GM18517 (cell line): ENCODE measurements around the gene SLC25A36.
A peak's percentile ranks its signal among the peaks of the same experiment; 100 is the strongest.
"Not testable (repeated sequence)": the region's sequence is repeated elsewhere in the genome, so short reads cannot be mapped to it uniquely, and the experiment has no call there.

ENCODE experiments used
- ATAC-seq: cut with Tn5 transposase; IDR thresholded peaks from one replicate; pipeline ENCODE4 v1.9.1; 2021; ENCODE audit warnings: mild to moderate bottlenecking, moderate library complexity; ENCODE audit not compliant: unreplicated experiment

SLC25A36 gene

DNA sequence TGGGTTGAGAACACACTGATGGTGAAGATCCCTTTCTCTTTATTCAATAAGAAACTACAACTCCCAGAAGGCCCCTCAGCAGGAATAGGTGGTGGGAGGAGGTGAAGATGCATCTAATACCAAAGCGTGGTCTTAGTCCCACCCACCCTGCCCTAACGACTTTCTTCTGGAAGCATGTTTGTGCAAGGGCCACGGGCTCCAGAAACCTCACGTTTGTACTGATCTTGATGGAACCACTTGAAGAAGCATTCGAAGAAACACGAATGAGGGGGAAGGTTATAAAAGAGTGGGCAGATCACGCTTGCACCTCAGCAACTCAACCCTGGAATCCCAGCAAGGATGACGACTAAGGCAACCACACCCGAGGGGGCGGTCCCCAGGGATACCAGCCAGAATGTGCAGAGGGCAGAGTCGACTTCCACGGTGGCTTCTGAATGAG is 10.6 kb upstream of the SLC25A36 start:
- ATAC-seq = no peak

DNA sequence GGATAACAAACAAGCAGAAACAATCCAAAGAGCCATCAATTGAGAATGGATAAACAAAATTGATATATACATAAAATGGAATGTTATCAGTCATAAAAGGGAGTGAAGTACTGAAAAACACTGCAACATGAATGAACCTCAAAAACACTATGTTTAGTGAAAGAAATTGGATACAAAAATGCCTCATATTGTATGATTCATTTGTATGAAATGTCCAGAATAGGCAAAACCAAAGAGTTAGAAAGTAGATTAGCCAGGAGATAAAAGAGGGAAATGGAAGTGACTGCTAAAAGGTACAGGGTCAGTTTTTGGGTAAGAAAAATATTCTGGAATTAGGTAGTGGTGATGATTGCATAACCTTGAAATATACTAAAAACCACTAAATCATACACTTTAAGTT is 9.8 kb upstream of the SLC25A36 start:
- no peak for ATAC-seq

DNA sequence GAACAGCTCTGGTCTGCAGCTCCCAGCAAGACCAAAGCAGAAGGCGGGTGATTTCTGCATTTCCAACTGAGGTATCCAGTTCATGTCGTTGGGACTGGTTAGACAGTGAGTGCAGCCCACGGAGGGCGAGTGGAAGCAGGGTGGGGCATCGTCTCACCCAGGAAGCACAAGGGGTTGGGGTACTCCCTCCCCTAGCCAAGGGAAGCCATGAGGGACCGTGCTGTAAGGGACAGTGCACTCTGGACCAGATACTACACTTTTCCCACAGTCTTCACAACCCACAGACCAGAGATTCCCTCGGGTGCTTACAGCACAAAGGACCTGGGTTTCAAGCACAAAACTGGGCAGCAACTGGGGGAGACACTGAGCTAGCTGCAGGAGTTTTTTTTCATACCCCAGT is 8.5 kb upstream of the SLC25A36 start:
- no peak for ATAC-seq

DNA sequence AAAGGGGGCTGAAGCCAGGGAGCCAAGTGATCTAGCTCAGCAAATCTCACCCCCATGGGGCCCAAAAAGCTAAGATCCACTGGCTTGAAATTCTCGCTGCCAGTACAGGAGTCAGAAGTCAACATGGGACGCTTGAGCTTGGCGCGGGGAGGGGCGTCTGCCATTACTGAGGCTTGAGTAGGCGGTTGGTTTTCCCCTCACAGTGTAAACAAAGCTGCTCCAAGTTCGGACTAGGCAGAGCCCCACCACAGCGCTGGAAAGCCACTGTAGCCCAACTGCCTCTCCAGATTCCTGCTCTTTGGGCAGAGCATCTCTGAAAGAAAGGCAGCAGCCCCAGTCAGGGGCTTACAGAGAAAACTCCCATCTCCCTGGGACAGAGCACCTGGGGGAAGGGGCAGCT is 8.1 kb upstream of the SLC25A36 start:
- ATAC-seq = no peak

DNA sequence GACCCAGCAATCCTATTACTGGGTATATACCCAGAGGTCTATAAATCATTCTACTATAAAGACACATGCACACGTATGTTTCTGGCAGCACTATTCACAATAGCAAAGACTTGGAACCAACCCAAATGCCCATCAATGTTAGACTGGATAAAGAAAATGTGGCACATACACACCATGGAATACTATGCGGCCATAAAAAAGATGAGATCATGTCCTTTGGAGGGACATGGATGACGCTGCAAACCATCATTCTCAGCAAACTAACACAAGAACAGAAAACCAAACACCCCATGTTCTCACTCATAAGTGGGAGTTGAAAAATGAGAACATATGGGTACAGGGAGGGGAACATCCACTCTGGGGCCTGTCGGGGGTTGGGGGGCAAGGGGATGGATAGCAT is 2.3 kb upstream of the SLC25A36 start:
- ATAC-seq = not testable (repeated sequence)

DNA sequence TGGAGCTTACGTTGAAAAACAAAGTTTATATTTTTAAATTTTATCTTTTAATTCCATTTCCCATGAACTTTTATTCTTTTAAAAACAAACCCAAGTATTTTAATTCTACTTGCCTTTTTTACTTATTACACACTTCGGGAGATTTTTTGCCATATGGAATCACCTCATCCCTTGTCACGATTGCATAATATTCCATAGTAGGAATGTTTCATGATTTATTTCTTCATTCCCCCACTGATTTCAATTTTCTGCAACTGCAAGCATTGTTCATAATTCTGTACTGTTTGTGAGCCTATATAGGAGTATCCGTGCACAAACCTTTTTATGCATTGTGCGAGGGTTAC is 574 bp upstream of the SLC25A36 start:
- ATAC-seq = no peak

DNA sequence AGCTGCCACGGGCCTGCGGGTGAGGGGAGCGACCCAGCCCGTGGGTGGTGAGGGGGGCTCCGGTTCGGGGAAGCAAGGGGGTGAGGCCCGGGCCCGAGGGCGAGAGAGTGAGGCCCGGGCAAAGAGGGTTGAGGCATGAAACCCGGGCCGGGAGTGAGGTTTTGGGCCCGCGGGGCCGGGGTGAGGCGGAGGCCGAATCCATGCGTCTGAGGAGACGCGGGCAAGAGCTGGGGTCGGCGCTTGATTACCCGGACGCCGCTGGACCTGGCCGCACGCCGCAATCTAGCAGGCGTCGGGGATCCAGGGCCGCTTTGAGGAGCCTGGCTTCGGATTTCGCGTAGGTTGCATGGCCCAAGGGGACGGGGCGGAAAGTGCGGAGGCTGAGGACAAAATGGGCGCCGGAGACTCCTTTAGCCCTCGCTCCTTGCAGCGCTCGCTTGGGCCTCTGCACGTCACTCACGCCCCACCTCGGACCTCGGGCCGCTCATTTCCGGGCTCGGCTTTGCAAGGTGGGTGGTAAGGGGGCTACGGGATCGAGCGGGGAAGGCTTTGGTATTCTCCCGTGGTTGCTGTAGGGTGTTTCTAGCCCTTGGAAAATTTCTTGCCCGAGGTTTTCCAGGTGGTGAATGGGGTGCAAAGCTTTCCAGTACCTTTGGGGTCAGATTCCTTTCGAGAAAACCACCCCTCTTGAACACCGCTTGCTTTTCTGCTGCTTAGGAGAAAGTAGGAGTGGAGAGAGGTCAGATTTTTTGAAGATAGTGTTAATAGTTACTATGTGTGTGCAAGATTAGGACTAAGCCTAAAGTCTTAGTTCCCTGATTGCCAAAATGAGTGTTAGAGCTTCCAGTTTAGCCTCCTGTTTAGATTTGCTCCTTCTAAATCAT is 827 bp downstream of the SLC25A36 start:
- peak; percentile 35 for ATAC-seq

DNA sequence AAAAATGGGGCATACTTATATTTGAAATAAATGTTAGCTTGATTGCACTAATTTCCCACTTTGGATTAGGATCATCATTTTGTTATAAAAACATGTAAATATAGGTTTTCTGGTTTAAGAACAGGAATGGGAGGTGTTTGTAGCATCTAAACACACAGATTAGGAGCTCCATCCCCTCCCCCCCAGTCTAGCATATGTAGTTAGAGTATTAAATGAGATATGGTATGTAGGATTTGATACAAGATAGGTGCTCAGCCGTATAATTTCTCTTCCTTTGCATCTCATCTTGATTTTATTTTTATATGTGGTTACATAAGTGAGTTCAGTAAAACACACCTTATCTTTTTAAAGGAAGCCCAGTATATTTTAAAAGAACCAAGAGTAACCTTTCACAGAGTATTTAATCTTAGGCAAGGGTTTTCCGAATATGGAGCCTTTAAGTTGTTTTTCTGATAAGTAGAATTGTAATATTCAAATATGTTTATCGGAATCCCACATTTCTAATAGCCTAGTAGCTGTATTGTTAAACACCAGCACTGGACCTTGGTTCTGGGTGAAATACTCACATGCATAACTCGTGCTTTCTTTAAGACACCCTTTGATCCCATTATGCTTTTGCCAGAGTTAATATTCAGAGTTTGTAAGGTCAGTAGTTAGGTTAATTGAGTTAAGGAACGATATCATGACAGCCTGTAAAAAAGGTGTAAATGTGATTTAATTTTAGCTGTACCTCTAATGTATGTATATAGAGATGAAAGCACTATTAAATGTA is 2.3 kb downstream of the SLC25A36 start:
- no peak for ATAC-seq

DNA sequence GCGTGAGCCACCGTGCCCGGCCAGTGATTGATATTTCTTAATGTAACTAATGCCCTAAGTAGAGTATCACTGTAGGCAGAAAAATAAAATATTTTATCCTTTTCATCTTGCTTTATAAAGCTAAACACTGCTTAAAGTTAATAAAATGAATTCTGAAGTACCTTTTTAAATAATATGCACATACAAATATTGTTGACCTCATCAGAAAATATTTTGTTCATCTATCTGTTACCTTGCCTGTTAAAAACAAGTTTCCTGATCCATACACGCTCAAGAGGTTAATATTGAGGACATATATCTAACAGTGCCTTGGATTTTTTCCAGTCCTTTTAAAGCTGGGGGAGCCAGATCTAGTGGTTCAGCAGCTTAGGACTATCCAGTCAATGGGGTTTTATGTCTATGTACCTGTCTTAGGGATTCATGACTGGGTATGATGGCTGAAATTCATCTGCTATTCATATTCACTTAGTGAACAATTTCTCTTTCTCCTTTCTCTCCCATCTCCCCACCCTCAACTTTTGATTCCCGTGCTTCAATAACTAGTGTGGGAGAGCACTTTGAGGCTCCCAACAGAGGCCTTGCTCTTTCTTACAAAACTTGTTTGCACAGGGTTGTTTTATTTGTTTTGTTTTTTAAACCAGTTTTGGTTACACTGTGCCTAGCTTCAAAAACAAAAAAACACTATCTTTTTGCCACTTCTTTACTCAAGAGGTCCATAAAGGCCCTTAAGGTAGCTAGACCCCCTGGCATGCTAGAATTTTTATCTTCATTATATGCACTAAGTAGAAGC is 7.0 kb downstream of the SLC25A36 start:
- ATAC-seq = no peak

DNA sequence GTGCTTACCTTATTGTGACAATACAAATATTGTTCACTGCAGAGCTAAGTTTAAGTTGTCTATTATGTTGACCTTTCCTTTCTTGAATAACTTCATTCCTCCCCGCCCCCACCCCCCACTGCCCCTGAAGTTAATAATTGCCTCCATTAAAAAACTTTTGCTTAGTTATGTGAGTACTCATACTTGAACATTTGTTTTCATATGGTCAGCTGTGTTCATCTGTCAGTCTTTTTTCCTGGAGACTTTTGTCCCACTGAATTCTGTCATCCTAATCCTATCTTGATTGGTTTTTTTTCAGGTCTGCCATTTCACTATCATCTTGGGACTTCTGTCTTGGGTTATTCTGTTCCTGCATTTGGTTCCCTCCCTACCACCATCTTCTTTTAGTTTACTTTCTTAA is 8.5 kb downstream of the SLC25A36 start:
- no peak for ATAC-seq

DNA sequence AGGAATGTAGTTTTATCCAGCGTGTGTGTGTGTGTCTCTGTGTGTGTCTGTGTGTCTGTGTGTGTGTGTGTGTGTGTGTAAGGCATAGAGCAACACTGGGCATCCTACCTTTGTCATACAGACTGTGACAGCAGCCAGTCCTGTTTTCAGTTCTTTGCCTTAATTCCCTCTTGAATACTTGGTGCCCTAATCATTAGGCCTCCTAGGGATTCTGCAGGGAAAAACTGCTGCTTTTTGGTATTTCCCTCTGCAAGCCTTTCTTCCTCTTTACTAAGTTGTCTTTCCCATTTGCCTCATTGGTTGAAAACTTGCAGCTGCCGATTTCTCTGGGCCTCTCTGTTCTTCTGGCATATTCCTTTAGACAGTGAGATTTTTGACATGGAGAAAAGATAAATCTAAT is 9.2 kb downstream of the SLC25A36 start:
- no peak for ATAC-seq

DNA sequence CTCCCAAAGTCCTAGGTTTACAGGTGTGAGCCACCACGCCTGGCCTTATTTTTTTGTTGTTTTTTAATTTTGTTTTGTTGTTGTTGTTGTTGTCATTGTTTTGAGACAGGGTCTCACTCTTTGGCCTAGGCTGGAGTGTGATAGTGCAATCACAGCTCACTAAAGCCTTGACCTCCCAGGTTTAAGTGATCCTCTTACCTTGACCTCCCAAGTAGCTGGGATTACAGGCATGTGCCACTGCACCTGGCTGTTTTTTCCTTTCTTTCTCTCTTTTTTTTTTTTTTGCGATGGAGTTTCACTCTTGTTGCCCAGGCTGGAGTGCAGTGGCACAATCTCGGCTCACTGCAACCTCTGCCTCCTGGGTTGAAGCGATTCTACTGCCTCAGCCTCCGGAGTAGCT is 10.1 kb downstream of the SLC25A36 start:
- ATAC-seq = not testable (repeated sequence)

DNA sequence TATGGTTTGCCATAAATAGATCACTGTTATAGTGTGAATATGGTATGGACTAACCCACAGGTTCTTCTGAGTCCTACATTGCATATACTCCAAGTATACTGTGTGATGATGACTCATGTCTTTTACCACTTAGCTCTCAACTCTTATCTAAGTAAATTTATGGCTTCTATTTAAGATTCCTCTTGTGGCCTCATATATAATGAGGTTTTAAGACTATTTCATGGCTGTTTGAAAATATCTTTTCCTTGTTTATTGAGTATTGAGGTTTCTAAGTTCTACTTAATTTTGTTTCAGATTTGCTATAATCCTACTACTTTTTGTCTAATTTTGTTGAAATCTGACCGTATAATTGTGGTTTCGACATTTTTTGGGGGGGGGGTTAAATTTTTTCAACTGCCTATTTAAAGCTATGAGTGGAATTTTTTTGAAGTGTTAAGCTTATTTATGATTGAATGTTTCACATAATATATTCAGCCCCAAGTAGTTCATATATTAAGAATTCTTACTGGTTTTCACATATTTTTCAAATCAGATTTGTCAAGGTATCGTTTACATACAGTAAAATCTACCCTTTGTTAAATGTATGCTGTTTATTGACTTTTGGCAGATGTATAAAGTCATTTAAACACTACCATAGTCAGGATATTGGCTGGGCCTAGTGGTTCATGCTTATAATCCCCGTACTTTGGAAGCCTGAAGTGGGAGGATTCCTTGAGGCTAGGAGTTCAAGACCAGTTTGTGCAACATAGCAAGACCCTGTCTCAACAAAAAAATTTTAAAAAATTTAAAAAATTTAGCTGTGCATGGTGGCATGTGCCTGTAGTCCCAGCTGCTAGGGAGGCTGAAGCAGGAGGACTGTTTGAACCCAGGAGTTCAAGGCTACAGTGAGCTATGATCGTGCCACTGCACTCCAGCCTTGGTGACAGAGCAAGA is 11.7 kb downstream of the SLC25A36 start:
- ATAC-seq = no peak

DNA sequence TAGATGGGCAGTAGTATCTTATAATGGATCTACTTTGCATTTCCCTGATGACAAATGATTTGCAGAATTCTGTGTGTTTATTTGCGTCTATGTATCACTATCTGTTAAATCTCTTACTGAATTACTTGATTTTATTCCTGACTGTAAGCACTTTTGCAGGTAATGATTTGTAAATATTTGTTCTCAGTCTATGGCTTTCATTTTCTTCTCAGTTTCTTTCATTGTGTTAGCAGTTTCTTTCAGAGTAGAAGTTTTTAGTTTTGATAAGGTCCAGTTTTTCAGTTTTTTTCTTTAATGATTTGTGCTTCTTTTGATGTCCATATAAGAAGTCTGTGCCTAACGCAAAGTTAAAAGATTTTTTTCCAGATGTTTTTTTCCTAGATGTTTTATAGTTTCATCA is 12.9 kb downstream of the SLC25A36 start:
- ATAC-seq = no peak

DNA sequence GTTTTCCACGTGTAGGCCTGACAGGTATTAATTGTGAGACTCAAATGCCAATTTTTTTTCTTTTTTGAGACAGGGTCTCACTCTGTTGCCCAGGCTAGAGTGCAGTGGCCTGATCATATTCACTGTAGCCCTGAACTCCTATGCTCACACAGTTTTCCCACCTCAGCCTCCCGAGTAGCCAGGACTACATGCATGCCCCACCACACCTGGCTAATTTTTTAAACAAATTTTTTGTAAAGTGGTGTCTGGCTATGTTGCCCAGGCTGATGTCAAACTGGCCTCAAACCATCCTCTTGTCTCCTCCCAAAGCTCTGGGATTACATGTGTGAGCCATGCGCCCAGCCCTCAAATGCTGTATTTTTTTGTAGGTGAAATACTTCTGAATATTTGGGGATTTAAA is 14.0 kb downstream of the SLC25A36 start:
- no peak for ATAC-seq

DNA sequence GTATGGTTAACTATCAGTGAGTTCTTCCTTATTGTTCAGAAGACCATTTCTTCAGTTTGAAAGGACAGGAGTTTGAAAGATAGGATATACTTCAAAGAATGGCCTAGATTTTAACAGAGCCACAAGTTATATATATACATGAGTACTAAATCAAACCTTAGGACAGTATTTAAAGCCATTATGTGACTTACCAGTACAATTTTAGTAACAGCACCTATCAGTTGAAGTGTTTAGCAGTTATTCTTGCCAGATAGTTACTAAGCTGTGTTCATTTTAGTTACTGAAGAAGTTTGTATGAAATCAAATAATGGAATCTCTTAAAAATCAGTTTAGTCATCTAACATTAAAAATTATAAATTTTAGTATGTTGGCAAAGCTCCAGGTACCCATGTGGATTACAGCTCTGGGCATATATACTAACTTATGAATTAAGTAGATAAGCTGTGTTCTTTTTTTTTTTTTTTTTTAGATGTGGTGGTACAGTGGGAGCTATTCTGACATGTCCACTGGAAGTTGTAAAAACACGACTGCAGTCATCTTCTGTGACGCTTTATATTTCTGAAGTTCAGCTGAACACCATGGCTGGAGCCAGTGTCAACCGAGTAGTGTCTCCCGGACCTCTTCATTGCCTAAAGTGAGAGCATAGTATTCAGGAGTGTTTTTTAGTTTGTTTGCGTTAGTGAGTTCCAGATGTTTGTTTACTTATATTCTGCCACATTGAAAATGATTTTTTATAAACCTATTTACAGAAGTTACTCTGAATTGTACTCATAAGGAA is 14.6 kb downstream of the SLC25A36 start:
- no peak for ATAC-seq

DNA sequence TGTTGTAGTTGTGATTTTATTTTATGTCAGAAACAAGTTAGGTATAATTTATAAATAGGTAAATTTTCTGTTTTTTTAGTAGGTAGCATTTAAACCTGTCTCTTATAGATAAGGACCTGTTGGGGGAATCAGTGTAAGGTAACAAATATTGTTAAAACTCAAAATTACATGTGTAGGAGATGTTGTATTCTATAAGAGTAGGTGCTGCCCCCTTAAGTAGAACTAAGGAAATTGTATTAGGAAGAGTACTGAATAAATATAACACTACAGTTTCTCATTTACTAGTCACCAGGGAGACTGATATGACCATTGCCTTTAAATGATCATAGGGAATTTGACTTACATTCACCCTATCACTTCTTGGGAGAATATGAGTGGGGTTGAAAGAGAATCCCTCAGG is 31.2 kb downstream of the SLC25A36 start:
- ATAC-seq = no peak

DNA sequence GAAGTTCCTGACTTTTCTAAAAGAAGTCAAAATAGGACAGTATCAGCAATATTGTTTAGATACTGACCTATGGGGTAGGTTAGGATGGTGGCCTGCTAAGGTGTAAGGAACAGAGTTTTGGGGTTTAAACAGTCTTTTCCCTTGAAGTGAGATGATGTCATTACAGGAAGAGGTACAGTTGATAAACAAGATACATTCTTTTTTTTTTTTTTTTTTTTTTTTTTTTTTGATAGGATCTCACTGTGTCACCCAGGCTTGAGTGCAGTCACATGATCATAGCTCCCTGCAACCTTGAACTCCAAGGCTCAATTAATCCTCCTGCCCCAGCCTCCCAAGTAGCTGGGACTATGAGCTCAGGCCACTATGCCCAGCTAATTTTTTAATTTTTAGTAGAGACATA is 33.3 kb downstream of the SLC25A36 start:
- no peak for ATAC-seq

DNA sequence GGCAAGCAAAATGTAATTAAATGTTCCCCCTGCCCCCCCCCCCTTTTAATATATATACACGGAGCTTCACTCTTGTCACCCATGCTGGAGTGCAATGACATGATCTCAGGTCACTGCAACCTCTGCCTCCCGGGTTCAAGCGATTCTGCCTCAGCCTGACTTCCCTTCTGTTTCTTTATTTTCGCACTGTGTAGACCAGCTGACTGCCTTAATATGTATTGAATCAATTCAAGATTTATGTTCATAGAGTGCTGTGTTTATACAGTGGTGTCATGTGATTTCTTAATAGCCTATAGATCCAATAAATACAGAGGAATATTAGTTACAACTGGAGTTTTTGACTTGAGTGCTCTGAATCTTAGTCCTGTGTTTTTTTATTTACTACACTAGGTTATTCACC is 39.0 kb downstream of the SLC25A36 start:
- ATAC-seq = no peak

DNA sequence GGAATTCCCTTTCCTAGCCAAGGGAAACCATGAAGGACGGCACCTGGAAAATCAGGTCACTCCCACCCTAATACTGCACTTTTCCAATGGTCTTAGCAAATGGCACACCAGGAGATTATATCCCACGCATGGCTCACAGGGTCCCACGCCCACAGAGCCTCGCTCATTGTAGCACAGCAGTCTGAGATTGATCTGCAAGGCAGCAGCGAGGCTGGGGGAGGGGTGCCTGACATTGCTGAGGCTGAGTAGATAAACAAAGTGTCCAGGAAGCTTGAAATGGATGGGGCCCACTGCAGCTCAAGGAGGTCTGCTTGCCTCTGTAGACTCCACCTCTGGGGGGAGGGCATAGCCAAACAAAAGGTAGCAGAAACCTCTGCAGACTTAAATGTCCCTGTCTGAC is 46.2 kb downstream of the SLC25A36 start:
- ATAC-seq = not testable (repeated sequence)
